ENCODE data around the gene NDUFS7.

Gene NDUFS7

DNA sequence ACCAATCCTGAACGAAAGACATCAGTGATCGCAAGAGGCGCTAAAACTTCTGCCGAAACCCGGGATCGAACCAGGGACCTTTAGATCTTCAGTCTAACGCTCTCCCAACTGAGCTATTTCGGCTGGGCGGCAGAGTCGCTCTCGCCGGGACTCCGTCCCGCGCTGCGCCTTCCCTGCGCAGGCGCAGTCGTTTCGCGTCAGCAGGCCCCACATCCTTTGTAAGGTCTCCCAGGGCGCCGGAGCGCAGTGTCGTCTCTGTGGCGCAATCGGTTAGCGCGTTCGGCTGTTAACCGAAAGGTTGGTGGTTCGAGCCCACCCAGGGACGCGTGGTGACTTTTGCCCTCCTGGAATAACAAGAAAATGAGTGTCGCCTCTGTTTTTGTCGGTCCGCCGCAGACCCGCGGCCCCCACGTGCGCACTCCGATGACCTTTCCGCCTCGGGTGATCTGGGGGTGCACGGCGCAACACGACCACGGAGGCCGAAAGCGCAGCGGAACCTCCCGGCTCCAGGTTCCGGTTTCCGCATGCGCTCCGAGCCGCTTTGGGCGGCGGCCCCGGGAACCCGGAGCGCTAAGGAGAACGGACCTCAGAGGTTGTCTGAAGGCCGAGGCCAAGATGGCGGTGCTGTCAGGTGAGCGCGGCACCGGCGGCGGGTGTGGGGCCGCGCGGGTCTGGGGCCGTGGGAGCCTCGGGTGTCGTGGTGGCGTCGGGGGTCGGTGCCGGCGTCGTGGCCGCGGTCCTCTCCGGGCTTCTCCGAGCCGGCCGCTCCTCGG lies at the start of gene NDUFS7:
NDUFS7 (plus strand) TSS at position 596 of the 773 bp plus-strand sequence; CDS start at position 616, 20 bp downstream.
- DNase-seq: peak; percentile 100

DNA sequence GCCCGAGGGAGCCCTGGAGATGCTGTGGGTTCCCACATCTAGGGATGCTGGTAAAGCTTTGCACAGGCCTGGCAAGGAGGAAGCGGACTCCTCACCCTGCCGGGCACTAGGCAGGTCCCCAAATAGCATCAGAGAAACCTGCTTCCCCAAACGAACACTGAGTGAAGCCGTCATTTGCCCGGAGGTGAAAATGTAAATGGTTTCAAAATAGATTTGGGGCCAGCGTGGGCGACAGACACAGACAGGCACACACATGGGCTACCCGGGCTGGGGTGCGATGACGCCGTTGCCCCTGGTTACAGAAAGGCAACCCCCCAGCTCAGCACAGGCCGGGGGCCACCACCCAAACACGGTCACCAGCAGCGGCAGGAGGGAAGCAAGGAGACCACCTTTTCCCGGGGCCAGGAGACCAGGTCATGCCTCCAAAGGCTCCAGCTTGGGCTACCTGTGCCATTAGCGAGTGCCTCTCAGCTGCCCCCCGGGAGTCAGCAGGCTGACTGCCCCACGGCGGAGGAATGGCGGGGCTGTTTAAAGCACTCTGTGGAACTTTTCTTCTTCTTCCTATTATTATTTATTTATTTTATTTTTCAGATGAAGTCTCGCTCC lies 47.5 kb upstream of the NDUFS7 start:
- no peak for DNase-seq

DNA sequence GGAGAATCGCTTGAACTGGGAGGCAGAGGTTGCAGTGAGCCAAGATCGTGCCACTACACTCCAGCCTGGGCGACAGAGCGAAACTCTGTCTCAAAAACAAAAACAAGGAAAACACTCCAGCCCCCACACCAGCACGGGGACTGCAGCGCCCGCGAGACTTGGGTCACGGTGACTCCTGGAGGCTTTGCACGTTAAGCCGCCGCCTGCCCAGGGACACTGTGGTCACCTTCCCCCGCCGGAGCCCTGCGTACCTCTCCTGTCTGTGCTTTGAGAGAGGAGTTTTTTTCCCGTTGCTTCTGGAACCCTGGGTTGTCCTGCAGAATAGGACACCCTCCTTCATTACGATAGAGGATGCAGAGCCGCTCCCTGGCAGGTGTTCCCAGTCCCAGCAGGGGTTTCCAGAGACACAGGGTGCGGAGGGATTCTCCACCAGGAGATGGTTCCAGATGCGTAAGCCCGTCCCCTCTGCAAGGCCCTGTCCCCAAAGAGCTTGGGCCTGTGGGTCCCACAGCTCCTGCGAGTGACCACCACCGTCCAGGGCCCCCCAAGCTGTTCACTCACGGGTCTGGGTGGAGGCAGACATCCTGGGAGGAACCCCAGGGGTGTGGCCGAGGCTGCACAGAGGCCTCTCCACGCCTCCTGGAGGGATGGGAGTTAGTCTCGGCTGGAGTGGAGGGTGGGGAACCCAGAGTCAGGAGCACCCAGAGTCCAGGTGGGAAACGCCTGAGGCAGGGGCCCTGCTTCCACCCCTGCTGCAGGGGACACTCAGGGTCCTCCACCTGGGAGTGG lies 42.8 kb upstream of the NDUFS7 start:
- DNase-seq: no peak

DNA sequence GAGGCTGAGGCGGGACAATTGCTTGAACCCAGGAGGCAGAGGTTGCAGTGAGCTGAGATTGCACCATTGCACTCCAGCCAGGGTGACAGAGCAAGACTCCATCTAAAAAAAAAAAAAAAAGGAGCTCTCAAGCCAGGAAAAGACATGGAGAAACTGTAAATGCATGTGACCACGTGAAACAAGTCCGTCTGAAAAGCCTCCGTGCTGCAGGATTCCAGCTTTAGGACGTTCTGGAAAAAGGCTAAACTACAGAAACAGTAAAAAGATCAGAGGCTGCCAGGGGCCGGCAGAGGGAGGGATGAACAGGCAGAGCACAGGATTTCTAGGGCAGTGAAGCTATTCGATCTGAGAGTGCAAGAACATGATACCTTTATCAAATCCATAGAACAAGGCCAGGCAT lies 40.7 kb upstream of the NDUFS7 start:
- DNase-seq: no peak

DNA sequence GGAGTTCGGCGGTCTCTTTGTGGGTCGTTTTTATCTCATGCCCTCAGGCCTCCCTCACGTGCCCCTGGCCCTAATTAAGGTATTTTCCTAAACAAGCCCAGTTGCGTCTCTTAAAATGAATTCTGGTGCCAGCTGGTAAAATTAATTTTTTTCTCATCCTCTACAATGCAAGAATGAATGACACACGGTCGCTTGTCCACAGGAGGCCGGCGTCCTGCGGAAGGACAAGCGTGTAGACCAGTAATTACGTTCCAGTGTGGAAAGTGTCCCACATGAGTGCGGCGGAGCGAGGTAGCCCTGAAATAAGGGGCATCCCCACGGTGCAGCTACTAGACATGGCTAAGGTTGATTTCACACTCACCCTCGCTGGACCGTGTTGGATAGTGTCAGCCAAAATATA lies 34.5 kb upstream of the NDUFS7 start:
- no peak for DNase-seq

DNA sequence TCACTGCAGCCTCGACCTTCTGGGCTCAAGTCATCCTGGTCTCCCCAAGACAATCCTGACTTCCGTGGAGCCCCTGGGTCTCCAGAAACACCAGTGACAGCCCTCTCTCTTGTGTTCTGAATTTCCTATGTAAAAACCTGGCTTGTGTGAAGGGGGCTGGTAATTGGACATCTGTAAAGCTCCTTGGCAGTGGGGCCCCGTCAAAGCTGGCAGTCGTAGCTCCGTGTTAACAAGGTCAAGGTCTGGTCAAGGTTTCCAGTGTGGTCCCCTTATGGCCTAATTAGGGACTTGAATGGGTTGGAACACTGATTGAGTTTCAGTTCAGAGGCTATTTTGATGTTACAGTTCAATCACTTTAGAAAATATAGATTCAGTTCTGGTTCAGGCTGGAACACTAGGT lies 32.8 kb upstream of the NDUFS7 start:
- no peak for DNase-seq

DNA sequence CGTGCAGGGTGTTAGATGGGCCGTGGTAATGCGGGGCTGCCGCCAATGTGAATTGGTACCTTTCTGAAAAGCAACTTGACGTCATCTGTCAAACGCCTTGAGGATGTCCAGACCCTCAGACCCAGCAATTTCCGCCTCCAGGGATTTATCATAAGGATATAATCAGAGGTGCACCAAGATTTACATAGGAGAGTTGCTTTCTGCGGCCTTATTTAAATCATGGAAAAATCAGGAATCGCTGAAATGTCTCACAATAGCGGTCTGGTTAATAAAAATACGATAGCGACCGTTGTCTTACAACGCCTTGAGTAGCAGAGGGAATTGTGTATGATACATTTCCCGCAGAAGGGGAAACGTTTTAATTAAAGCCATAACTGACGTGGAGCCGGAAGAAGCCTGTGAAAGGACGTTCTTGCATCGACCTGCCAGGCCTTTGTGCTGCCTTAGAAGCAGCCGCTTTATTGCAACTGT lies 32.3 kb upstream of the NDUFS7 start:
- DNase-seq: no peak

DNA sequence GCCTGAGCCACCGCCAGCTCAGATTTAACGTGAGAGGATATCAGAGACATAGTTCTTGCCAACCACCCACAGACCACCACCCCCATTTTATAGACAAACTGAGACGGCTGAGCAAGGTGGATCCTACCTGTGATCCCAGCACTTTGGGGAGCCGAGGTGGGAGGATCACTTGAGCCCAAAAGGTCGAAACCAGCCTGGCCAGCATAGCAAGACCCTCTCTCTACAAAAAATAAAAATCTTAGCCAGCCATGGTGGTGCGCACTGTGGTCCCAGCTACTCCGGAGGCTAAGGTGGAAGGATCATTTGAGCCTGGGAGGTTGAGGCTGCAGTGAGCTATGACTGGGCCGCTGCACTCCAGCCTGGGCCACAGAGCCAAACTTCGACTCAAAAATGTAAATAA lies 30.6 kb upstream of the NDUFS7 start:
- DNase-seq: no peak

DNA sequence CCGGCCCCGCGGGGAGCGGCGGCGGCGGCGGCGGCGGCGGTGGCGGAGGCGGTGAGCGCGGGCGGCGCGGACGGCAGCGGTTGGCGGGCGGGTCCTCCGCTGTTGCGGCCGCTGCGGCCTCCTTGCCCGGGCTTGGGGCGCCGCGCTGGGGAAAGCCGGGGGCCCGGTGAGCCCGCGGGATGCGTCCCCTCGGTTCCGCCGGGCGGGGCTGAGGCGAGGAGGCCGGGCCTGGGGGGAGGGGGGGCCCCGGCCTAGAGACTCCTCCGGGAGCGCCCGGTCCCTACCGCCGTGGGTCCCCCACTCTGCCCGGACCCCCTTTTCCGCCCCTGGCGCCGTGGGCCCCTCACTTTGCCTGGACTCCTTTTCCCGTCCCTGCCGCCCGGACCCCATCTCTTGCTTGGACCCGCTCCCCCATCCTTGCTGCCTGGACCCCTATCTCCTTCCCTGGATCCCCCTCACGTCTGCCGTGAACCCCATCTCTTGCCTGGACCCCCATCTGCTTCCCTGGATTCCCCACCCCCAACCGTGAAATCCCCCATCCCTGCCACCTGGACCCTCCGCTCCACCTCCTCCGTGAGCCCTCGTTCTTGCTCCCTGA lies 28.6 kb upstream of the NDUFS7 start:
- DNase-seq: no peak

DNA sequence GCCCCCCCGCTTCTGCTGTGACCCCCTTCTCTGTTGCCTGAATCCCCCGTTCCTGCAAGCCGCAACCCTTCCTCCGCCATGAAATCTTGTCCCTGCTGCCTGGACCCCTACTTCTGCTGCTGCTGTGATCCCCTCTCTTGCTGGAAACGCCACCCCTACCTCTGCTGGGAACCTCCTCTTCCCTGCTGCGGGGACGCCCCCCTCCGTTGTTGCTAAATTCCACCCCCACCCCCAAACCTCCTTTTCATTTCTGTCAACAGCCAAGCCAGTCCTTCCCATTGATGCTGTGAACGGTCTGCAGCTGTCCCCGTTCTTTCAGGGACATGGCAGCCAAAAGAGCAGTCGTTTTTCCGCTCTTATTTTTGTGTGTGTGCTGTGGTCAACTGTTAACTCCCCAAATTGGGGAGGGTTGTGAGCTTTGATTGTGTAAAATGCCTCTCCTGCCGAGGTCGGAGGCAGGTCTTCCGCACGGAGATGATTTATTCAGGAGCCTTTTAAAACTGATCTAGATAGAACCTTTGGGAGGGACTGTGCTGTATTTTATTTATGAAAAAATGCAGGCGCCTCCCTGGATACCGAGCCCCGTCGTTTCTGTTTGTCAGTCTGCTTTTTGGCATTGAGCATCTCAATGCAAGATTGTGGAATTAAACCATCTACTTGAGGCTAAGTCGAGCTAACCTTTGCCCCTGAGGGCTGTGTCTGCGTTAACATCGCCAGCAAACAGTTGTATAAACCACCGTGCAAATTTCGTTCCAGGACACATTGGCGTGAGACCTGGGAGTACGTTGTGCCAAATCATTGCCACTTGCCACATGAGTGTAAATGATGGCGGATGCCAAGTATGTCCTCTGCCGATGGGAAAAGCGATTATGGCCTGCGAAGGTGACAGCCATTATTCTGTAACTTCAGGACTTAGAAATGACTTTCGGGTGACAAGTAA lies 27.9 kb upstream of the NDUFS7 start:
- DNase-seq: peak; percentile 28

DNA sequence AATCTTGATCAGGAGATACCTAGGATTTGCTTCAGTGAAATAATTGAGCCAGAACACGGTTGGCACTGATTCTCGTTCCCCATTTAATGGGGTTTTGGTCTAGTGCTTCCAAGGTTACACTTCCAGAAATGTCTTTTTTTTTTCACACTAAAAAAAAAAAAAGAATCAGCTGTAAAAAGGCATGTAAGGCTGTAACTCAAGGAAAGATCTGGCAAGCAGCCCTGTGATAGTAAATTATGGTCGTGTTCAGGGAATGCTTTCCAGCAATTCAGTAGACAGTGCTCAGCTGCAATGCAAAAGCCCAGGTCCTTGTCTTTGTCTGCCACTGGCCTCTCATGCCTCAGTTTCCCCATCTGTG lies 27.2 kb upstream of the NDUFS7 start:
- no peak for DNase-seq

DNA sequence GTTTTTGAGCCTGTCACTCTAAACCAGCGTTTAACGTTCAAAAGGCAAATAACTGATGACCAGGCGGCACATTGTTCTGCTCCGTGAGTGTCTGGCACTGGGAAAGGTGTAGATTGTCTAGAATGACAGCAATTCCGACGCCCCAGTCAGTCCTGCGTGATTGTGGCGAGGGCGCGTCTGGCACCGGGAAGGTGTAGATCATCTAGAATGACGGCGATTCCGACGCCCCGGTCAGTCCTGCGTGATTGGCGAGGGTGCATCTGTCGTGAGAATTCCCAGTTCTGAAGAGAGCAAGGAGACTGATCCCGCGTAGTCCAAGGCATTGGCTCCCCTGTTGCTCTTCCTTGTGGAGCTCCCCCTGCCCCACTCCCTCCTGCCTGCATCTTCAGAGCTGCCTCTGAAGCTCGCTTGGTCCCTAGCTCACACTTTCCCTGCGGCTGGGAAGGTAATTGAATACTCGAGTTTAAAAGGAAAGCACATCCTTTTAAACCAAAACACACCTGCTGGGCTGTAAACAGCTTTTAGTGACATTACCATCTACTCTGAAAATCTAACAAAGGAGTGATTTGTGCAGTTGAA lies 26.1 kb upstream of the NDUFS7 start:
- no peak for DNase-seq

DNA sequence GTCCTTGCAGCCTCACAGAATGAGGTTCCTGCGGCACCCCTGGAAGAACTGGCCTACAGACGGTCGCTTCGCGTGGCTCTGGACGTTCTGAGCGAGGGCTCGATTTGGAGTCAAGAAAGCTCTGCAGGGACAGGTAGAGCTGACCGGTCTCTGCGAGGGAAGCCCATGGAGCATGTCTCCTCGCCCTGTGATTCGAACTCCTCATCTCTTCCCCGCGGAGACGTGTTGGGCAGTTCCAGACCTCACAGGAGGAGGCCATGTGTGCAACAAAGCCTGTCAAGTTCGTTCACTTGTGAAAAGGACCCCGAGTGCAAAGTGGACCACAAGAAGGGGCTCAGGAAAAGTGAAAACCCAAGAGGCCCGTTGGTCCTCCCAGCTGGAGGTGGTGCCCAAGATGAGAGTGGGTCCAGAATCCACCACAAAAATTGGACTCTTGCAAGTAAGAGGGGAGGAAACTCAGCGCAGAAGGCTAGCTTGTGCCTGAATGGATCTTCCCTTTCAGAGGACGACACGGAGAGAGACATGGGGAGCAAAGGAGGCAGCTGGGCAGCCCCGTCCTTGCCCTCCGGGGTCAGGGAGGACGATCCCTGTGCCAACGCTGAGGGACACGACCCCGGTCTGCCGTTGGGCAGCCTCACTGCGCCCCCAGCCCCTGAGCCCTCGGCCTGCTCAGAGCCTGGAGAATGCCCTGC lies 23.4 kb upstream of the NDUFS7 start:
- no peak for DNase-seq

DNA sequence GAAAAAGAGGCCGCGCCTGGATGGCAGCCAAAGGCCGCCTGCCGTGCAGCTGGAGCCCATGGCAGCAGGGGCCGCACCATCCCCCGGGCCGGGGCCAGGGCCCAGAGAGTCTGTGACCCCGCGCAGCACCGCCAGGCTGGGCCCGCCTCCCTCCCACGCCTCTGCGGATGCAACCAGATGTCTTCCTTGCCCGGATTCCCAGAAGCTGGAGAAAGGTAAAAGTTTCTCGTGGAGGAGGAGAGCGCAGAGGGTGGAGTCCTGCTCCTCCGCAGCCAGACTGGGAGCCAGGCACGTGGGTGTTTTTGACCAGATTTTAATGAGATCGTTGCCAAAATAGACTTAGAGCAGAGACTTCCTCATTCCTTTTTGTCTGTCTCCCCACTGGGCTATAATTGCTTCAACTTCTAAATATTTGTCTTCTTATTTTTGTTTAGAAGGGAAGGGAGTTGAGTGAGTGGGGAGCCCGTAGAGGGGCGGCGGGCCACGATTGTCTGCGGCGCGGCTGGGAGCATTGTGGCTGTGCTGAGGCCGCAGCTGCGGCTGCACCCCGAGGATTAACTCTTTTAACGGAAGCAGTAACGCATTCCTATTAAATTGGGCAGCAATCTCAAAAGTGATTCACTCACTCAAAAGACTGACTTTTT lies 22.8 kb upstream of the NDUFS7 start:
- DNase-seq: no peak

DNA sequence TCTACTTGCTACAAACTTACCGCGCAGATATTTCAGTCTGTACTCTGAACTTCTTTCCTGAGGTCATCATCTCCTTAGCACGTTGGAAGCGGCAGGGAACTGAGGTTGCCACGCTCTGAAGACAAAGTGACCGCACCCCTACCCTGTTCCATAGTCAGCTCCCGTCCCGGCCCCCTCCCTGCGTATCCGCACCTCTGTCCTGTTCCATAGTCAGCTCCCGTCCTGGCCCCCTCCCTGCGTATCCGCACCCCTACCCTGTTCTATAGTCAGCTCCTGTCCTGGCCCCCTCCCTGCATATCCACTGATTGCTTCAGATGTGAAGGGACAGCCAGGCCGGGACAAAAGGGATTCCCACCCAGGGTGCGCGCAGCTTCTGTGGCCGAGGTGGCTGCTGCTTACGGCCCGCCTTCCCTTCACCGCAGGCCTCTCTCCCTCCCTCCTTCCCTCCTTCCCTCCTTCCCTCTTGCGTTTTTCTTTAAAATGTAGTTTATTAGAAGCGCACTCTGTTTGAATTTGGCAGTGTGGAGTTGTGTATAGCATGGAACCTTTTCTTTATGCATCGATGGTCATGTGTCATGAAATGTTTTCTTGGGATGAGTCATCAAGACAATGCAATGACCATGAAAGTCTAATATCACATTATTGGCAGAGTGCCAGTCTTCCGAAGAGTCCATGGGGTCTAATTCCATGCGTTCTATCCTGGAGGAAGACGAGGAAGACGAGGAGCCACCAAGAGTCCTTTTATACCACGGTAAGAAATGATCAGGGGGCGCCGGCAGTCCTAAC lies 21.9 kb upstream of the NDUFS7 start:
- no peak for DNase-seq

DNA sequence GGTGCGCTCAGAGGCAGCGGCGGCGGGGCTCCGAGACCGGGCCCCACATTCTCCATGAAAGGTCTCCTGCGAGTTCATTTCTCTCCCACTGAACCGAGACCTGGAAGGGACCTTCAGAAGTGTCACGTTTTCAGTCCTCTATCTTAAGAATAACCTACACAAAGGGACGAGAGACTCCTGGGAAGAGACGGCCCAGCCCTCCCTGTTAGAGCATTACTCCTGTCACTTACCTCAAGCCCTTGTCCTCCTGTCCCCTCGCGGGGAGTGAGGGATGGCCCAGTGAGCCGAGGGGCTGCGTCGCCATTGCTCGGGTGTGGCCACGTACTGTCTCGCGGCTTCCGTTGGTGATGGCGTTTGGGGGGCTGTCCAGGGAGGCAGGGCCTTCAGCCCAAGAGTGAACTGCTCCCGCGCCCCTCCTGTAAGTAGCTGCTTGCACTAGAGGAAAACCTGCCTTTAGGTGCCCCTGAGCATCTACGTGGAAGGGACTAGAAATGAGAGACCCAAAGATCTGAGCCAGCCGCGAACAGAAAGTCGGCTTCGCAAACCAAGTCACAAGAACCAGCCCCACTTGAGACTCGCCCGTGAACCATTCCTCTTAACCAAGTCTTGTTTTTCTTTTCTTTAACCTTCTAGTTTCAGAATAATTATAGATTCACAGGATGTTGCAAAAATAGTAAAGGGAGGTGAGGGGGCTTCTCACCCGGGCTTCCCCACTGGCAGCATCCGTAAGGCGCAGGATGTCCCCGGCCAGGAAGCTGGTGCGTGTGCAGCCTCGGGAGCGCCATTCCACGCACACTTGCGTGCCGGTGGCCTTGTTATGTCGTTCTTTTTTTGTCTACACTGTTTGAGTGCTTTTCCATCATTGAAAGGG lies 21.1 kb upstream of the NDUFS7 start:
- no peak for DNase-seq

DNA sequence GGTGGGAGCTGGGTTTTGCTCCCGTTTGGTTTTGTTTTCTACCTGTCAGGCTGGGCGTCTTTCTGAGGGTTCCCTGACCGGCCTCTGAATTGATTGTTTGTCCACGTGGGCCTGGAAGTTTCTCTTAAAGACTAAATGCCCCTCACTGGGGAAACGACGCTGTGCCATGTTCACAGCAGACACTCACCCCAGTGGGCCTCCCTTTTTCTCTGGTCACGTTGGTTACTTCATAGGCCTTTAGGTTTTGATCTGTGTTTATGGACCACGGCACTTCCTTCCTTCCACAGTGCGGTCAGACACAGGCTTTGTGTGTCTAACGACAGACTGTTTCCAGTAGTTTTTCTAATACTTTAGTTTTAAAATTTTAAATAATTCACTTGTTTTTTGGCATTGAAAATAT lies 20.1 kb upstream of the NDUFS7 start:
- no peak for DNase-seq

DNA sequence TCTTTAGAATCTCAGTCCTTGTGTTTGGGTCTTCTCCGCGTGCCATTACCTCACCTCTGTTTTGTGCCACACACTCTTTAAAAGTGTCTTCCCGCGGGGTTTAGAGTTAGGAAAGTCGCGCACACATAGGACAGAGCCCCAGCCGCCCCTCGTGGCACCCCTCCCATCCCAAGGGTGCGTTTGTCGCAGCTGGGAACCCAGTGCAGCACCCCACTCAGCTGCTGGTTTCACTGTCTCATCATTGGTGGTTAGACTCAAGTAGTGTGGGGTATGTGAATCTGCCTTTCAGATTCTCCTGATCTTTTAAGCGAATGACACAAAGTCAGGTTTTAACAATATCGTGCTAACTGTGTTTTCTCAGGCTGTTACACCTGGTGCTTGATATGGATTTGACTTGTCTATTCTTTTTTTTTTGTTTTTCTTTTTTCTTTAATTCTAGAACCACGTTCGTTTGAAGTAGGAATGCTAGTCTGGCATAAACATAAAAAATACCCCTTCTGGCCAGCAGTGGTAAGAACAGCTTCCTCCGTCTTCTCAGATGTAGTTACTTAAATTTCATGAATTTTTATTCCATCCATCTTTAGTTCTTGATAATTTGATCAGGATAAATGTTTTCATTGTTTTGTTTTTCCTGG lies 19.5 kb upstream of the NDUFS7 start:
- peak; percentile 35 for DNase-seq

Measured in activated T-cell treated with anti-CD3 and anti-CD28 coated beads, Interleukin-2, amount 50 U/mL, for 1 hour (primary cell).